H1 (cell line): ENCODE results near the gene CGA. TPM values are rescaled to one million over a fixed set of nuclear protein-coding genes. Genes with fewer than 3 reads are reported as not detected.

Experiments used
- CTCF ChIA-PET: fragments of 300-600 bp; sonication (Branson Sonifier 250); formaldehyde crosslinking; loops from one replicate; lab custom pipeline; 2021; ENCODE audit not compliant: partially characterized antibody; lab: Charles Lee
- POLR2A ChIA-PET: fragments of 300-600 bp; sonication (Branson Sonifier 250); formaldehyde crosslinking; loops from one replicate; lab custom pipeline; 2021; ENCODE audit warnings: inconsistent platforms; ENCODE audit not compliant: partially characterized antibody; lab: Charles Lee
- DNase-seq, 2 experiments: peaks; one replicate each; pipeline versions ENCODE4 v3.0.0 to v3.0.0-alpha.2; 2010 to 2022; ENCODE audit warnings: low spot score in 2 of 2, low read depth in 1 of 2, mixed read lengths in 1 of 2
- FAIRE-seq: peaks from 2 replicates; lab custom pipeline; 2011; peaks lifted over from hg19 to GRCh38; lab: Jason Lieb, UNC
- H2AFZ ChIP-seq: 2 replicates; pipeline ENCODE4 v1.8.1; 2012; ENCODE audit warnings: low read length, inconsistent platforms
- H2AK5ac ChIP-seq: 2 replicates; pipeline ENCODE4 v1.6.1; 2013; ENCODE audit warnings: low read depth, low read length
- H2BK120ac ChIP-seq: replicated peaks from 2 replicates; pipeline ENCODE3; 2013; ENCODE audit warnings: low read depth, low read length, inconsistent platforms
- H2BK12ac ChIP-seq: 2 replicates; pipeline ENCODE4 v1.6.1; 2013; ENCODE audit warnings: low read depth, low read length
- H2BK15ac ChIP-seq: 2 replicates; pipeline ENCODE4 v1.6.1; 2013; ENCODE audit warnings: low read length
- H2BK20ac ChIP-seq: 2 replicates; pipeline ENCODE4 v1.6.1; 2013; ENCODE audit warnings: low read length
- H2BK5ac ChIP-seq: 2 replicates; pipeline ENCODE4 v1.6.1; 2013; ENCODE audit warnings: low read depth, low read length
- H3K14ac ChIP-seq: 2 replicates; pipeline ENCODE4 v1.6.1; 2013; ENCODE audit warnings: inconsistent platforms; ENCODE audit not compliant: insufficient read length
- H3K18ac ChIP-seq: 2 replicates; pipeline ENCODE4 v1.6.1; 2013; ENCODE audit warnings: low read length; ENCODE audit errors: extremely low read depth
- H3K23ac ChIP-seq: 2 replicates; pipeline ENCODE4 v1.6.1; 2013; ENCODE audit warnings: inconsistent platforms; ENCODE audit not compliant: insufficient read length
- H3K23me2 ChIP-seq: 2 replicates; pipeline ENCODE4 v1.6.1; 2013; ENCODE audit warnings: low read depth, low read length
- H3K27ac ChIP-seq: 2 replicates; pipeline ENCODE4 v1.6.1; 2011; ENCODE audit warnings: low read depth, low read length, inconsistent platforms
- H3K27me3 ChIP-seq, 4 experiments: replicated peaks in 1 of 4; 1 replicate in 1 of 4; 2 replicates in 3 of 4; pipeline versions ENCODE4 v1.6.1 to v1.8.1; 2011 to 2013; ENCODE audit warnings: low read length in 3 of 4, mild to moderate bottlenecking in 3 of 4, inconsistent platforms in 2 of 4, mixed read lengths in 2 of 4, moderate library complexity in 1 of 4; ENCODE audit not compliant: control insufficient read depth in 3 of 4, insufficient read depth in 3 of 4; ENCODE audit errors: extremely low read depth in 1 of 4
- H3K36me3 ChIP-seq, 4 experiments: 2 replicates each; pipeline versions ENCODE4 v1.6.1 to v1.8.1; 2011 to 2013; ENCODE audit warnings: mild to moderate bottlenecking in 4 of 4, low read length in 3 of 4, moderate library complexity in 2 of 4, control low read depth in 1 of 4, inconsistent platforms in 1 of 4; ENCODE audit not compliant: insufficient read depth in 4 of 4, control insufficient read depth in 2 of 4
- H3K4ac ChIP-seq: replicated peaks from 2 replicates; pipeline ENCODE3; 2013; ENCODE audit warnings: low read length, low read depth, mixed read lengths, inconsistent platforms; ENCODE audit not compliant: insufficient read length
- H3K4me1 ChIP-seq, 4 experiments: replicated peaks in 1 of 4; 1 replicate in 1 of 4; 2 replicates in 3 of 4; pipeline versions ENCODE4 v1.6.1 to v1.8.1; 2011 to 2013; ENCODE audit warnings: low read length in 3 of 4, inconsistent platforms in 2 of 4, mixed read lengths in 1 of 4; ENCODE audit not compliant: insufficient read depth in 4 of 4, control insufficient read depth in 3 of 4
- H3K4me2 ChIP-seq, 2 experiments: 2 replicates each; pipeline versions ENCODE4 v1.6.1 to v1.8.1; 2011 to 2013; ENCODE audit warnings: low read depth in 2 of 2, low read length in 2 of 2, control low read depth in 1 of 2, inconsistent platforms in 1 of 2, mild to moderate bottlenecking in 1 of 2; ENCODE audit not compliant: insufficient read depth in 1 of 2
- H3K4me3 ChIP-seq, 4 experiments: fragments of 200-600, 300-600 bp in 1 of 4; sonication (generic), shearing (Covaris generic), sonication (Bioruptor Twin) in 1 of 4; 2 replicates each; pipeline versions ENCODE4 v1.5.1 to v1.8.1; 2011 to 2016; ENCODE audit warnings: low read length in 4 of 4, low read depth in 3 of 4, control low read depth in 2 of 4, inconsistent platforms in 2 of 4, mild to moderate bottlenecking in 2 of 4, mixed read lengths in 1 of 4, moderate library complexity in 1 of 4; ENCODE audit not compliant: insufficient read depth in 2 of 4; ENCODE audit errors: extremely low read depth in 1 of 4
- H3K56ac ChIP-seq: replicated peaks from 2 replicates; pipeline ENCODE3; 2013; ENCODE audit warnings: low read depth, mild to moderate bottlenecking, mixed read lengths, low read length, inconsistent platforms; ENCODE audit not compliant: insufficient read length
- H3K79me1 ChIP-seq: 2 replicates; pipeline ENCODE4 v1.6.1; 2013; ENCODE audit warnings: low read depth, low read length, control low read depth
- H3K79me2 ChIP-seq, 2 experiments: 2 replicates each; pipeline versions ENCODE4 v1.6.1 to v1.8.1; 2012 to 2013; ENCODE audit warnings: low read length in 2 of 2, mild to moderate bottlenecking in 2 of 2, inconsistent platforms in 1 of 2; ENCODE audit not compliant: insufficient read depth in 2 of 2, control insufficient read depth in 1 of 2
- H3K9ac ChIP-seq, 4 experiments: replicated peaks in 1 of 4; 1 replicate in 1 of 4; 2 replicates in 3 of 4; pipeline versions ENCODE4 v1.6.1 to v1.8.1; 2011 to 2013; ENCODE audit warnings: low read depth in 3 of 4, low read length in 3 of 4, control low read depth in 2 of 4, mild to moderate bottlenecking in 2 of 4, moderate library complexity in 2 of 4, inconsistent platforms in 1 of 4; ENCODE audit errors: extremely low read depth in 1 of 4
- H3K9me3 ChIP-seq, 2 experiments: 2 replicates each; pipeline versions ENCODE4 v1.6.1 to v1.8.1; 2012 to 2013; ENCODE audit warnings: mild to moderate bottlenecking in 2 of 2, moderate library complexity in 2 of 2, control low read depth in 1 of 2, inconsistent platforms in 1 of 2, low read depth in 1 of 2, low read length in 1 of 2, mixed read lengths in 1 of 2; ENCODE audit not compliant: insufficient read depth in 2 of 2
- H4K20me1 ChIP-seq, 2 experiments: replicated peaks in 1 of 2; 2 replicates each; pipeline versions ENCODE3 to v1.8.1; 2011 to 2013; ENCODE audit warnings: inconsistent platforms in 2 of 2, low read length in 2 of 2, mild to moderate bottlenecking in 1 of 2; ENCODE audit not compliant: insufficient read depth in 2 of 2, control insufficient read depth in 1 of 2
- H4K5ac ChIP-seq: 2 replicates; pipeline ENCODE4 v1.6.1; 2013; ENCODE audit warnings: low read length, low read depth, mixed read lengths, inconsistent platforms; ENCODE audit not compliant: insufficient read length
- H4K8ac ChIP-seq: 2 replicates; pipeline ENCODE4 v1.8.0; 2013; ENCODE audit warnings: mild to moderate bottlenecking, moderate library complexity, low read length, inconsistent platforms; ENCODE audit not compliant: insufficient read depth; ENCODE audit errors: extremely low read depth
- H4K91ac ChIP-seq: replicated peaks from 2 replicates; pipeline ENCODE3; 2013; ENCODE audit warnings: low read length, mixed read lengths, inconsistent platforms; ENCODE audit not compliant: insufficient read length
- CBX5 ChIP-seq: fragments of 300-800, 300-1000 bp; sonication (generic); IDR thresholded peaks from 2 replicates; pipeline ENCODE4 v1.7.1; 2016; ENCODE audit warnings: antibody characterized with exemption, low read length, low read depth
- EGR1 ChIP-seq: IDR thresholded peaks from 2 replicates; pipeline ENCODE4 v1.6.1; 2011; ENCODE audit warnings: low read depth, low read length, borderline replicate concordance
- FOSL1 ChIP-seq: IDR thresholded peaks from 2 replicates; pipeline ENCODE4 v1.6.1; 2011; ENCODE audit warnings: mild to moderate bottlenecking, low read depth, low read length, moderate library complexity; ENCODE audit not compliant: insufficient read depth
- JUN ChIP-seq: IDR thresholded peaks from 2 replicates; pipeline ENCODE4 v1.6.1; 2011; ENCODE audit warnings: low read depth, mild to moderate bottlenecking, improper control_type of control experiment, low read length
- KDM5A ChIP-seq: fragments of 200-600 bp; IDR thresholded peaks from 2 replicates; pipeline ENCODE4 v1.7.1; 2012; ENCODE audit warnings: mild to moderate bottlenecking, low read length, inconsistent platforms, mixed read lengths
- NANOG ChIP-seq: IDR thresholded peaks from 2 replicates; pipeline ENCODE4 v1.6.1; 2011; ENCODE audit warnings: low read length, low read depth, mild to moderate bottlenecking, inconsistent platforms; ENCODE audit not compliant: insufficient read depth, poor library complexity, severe bottlenecking
- SIRT6 ChIP-seq: IDR thresholded peaks from one replicate; pipeline ENCODE4 v1.7.1; 2012; ENCODE audit warnings: low read length, inconsistent platforms
- SP1 ChIP-seq: IDR thresholded peaks from 2 replicates; pipeline ENCODE4 v1.6.1; 2011; ENCODE audit warnings: low read depth, low read length
- YY1 ChIP-seq: IDR thresholded peaks from 2 replicates; pipeline ENCODE4 v1.6.1; 2011; ENCODE audit warnings: low read depth, mild to moderate bottlenecking, low read length
- WGBS, 2 experiments: shearing (Covaris generic) in 1 of 2; methylation state at CpG; one replicate each; pipeline versions ENCODE4 v1.1.6 to v1.1.7; 2013 to 2015; ENCODE audit warnings: low lambda C conversion rate in 2 of 2, mixed read lengths in 2 of 2, inconsistent platforms in 1 of 2, low coverage in 1 of 2, missing lambda C conversion rate in 1 of 2; ENCODE audit not compliant: insufficient replicate concordance in 2 of 2, insufficient coverage in 1 of 2, insufficient read length in 1 of 2; ENCODE audit errors: extremely low coverage in 1 of 2, missing lambda C conversion rate in 1 of 2; 5-methylcytosine and 5-hydroxymethylcytosine counted together
- polyA plus RNA-seq, 7 experiments: library from polyadenylated mRNA; depleted of rRNA in 3 of 7; stranded (reverse) in 5 of 7; unstranded in 2 of 7; fragments of >200 nt in 5 of 7; fragments of 200-250 nt in 2 of 7; gene quantifications; 1 replicate in 5 of 7; 2 replicates in 1 of 7; 4 replicates in 1 of 7; pipeline versions ENCODE4 v1.2.1 to v1.2.3, GENCODE V29; 2011 to 2013; ENCODE audit warnings: missing spikeins in 2 of 7, mixed read lengths in 2 of 7
- total RNA-seq: library from RNA; stranded (reverse); fragmentation: NEBNext Ultra II Directional; extraction: Animal tissue kit (Norgen Biotek cat#: 25700); gene quantifications from 2 replicates; pipeline ENCODE4 v1.2.1, GENCODE V29; 2021

Gene CGA
- total and polyA plus RNA-seq, 2 of the 8 experiments (the other 6 are each of a cell fraction or from before 2014, with no cell fraction given): not detected

GRCh38 chr6:87053312-87053711, 41.6 kb downstream of the CGA start:
- no peak overlapping the region for H2BK15ac ChIP-seq
- no peak overlapping the region for H3K23ac ChIP-seq
- no peaks in the 10 kb centered on the region for H3K79me1 ChIP-seq
- H2BK12ac ChIP-seq: no peak overlapping the region
- no peak overlapping the region for H2BK120ac ChIP-seq
- no peaks in the 10 kb centered on the region for H3K79me2 ChIP-seq
- no peak overlapping the region for H3K4me3 ChIP-seq
- H3K4ac ChIP-seq: no peak overlapping the region
- H2BK5ac ChIP-seq: no peak overlapping the region
- 70% methylated on average over 1 of the region's 1 CpG; no CpG with 5 or more reads in 1 of the 2 experiments for WGBS, 2 experiments
- H3K4me1 ChIP-seq: no peaks in the 10 kb centered on the region
- no peak overlapping the region for H3K9ac ChIP-seq
- H3K23me2 ChIP-seq: no peaks in the 10 kb centered on the region
- no peak overlapping the region for H4K91ac ChIP-seq
- no peak overlapping the region for H2AFZ ChIP-seq
- POLR2A ChIA-PET: interaction anchor here (0.6 kb wide), 1 partner anchor 1418 kb away, joined by 3 read pairs; no protein-coding TSS in a partner anchor
- H3K18ac ChIP-seq: no peak overlapping the region
- H4K20me1 ChIP-seq: no peaks in the 10 kb centered on the region
- H3K4me2 ChIP-seq: no peak overlapping the region
- no peak overlapping the region for H4K5ac ChIP-seq
- no peaks in the 10 kb centered on the region for H3K36me3 ChIP-seq
- no peak overlapping the region for H3K27ac ChIP-seq
- no peaks in the 10 kb centered on the region for H3K27me3 ChIP-seq
- DNase-seq: no peak
- TF ChIP-seq FOSL1 (no peak), YY1 (no peak), EGR1 (no peak), JUN (no peak), KDM5A (no peak), SIRT6 (no peak), NANOG (no peak), CBX5 (no peak), SP1 (no peak)
- TF ChIP-seq, all 59 proteins: peak for 0
- Histone ChIP-seq H3K56ac (no peak overlapping the region), H2AK5ac (no peak overlapping the region), H4K8ac (no peak overlapping the region), H3K9me3 (no peaks in the 10 kb centered on the region), H3K14ac (no peak overlapping the region), H2BK20ac (no peak overlapping the region)
- CTCF ChIA-PET: interaction anchor here (0.6 kb wide), 2 partner anchors 21 to 196 kb away, joined by 3 read pairs; no protein-coding TSS in a partner anchor
- FAIRE-seq: no peak
